SK-N-SH (cell line): ENCODE data around the gene ARHGAP42. TPM values are rescaled to one million over a fixed set of nuclear protein-coding genes. Genes with fewer than 3 reads are reported as not detected.

Source experiments
- CTCF ChIA-PET: fragments of 300-600, 350-600 bp; formaldehyde crosslinking; extraction: SDS; loops from one replicate; lab custom pipeline; 2021; lab: Yijun Ruan, JAX
- POLR2A ChIA-PET: fragments of 350-600 bp; sonication (Branson Sonifier 250); formaldehyde crosslinking; extraction: SDS; loops from one replicate; lab custom pipeline; 2020; ENCODE audit warnings: antibody characterized with exemption, inconsistent platforms; lab: Yijun Ruan, JAX
- DNase-seq: peaks from one replicate; pipeline ENCODE4 v3.0.0; 2012
- H2AFZ ChIP-seq: fragments of 200-600 bp; sonication (generic); 2 replicates; pipeline ENCODE4 v1.8.1; 2016; ENCODE audit warnings: antibody characterized with exemption, mild to moderate bottlenecking, low read depth
- H3F3A ChIP-seq: fragments of 200-600 bp; sonication (generic); replicated peaks from 2 replicates; pipeline ENCODE3; 2016; ENCODE audit warnings: antibody characterized with exemption, mild to moderate bottlenecking; ENCODE audit not compliant: insufficient read depth
- H3K27ac ChIP-seq, 2 experiments: fragments of 200-500 bp in 1 of 2; fragments of 200-600 bp in 1 of 2; sonication (Bioruptor generic) in 1 of 2; sonication (generic), shearing (Covaris generic) in 1 of 2; 2 replicates each; pipeline versions ENCODE4 v1.5.1 to v1.6.1; 2014 to 2016; ENCODE audit warnings: low read depth in 2 of 2, inconsistent platforms in 1 of 2, low read length in 1 of 2, mild to moderate bottlenecking in 1 of 2, mixed read lengths in 1 of 2
- H3K27me3 ChIP-seq: fragments of 200-600 bp; sonication (generic), shearing (Covaris generic); 2 replicates; pipeline ENCODE4 v1.6.1; 2016; ENCODE audit warnings: mixed run types; ENCODE audit not compliant: insufficient read depth
- H3K36me3 ChIP-seq, 2 experiments: fragments of 200-500 bp in 1 of 2; fragments of 200-600 bp in 1 of 2; sonication (Bioruptor generic) in 1 of 2; sonication (generic) in 1 of 2; replicated peaks in 1 of 2; 2 replicates each; pipeline versions ENCODE3 to v1.5.1; 2014 to 2016; ENCODE audit warnings: low read length in 1 of 2, mild to moderate bottlenecking in 1 of 2; ENCODE audit not compliant: insufficient read depth in 2 of 2, control insufficient read depth in 1 of 2
- H3K4me1 ChIP-seq, 2 experiments: fragments of 200-500 bp in 1 of 2; fragments of 200-600 bp in 1 of 2; sonication (Bioruptor generic) in 1 of 2; sonication (generic), shearing (Covaris generic) in 1 of 2; 2 replicates each; pipeline versions ENCODE4 v1.5.1 to v1.6.1; 2014 to 2016; ENCODE audit warnings: low read depth in 1 of 2, low read length in 1 of 2, mixed run types in 1 of 2; ENCODE audit not compliant: insufficient read depth in 2 of 2, control insufficient read depth in 1 of 2
- H3K4me2 ChIP-seq: fragments of 200-600 bp; sonication (generic), shearing (Covaris generic); 2 replicates; pipeline ENCODE4 v1.6.1; 2017; ENCODE audit warnings: mixed run types
- H3K4me3 ChIP-seq, 2 experiments: fragments of 200-500 bp in 1 of 2; fragments of 200-600 bp in 1 of 2; sonication (Bioruptor generic) in 1 of 2; sonication (generic), shearing (Covaris generic) in 1 of 2; 2 replicates each; pipeline versions ENCODE4 v1.5.1 to v1.8.1; 2014 to 2016; ENCODE audit warnings: low read depth in 2 of 2, inconsistent platforms in 1 of 2, low read length in 1 of 2, mild to moderate bottlenecking in 1 of 2, mixed read lengths in 1 of 2, moderate library complexity in 1 of 2
- H3K79me2 ChIP-seq: fragments of 200-600 bp; sonication (generic); 2 replicates; pipeline ENCODE4 v1.8.1; 2017; ENCODE audit warnings: mild to moderate bottlenecking; ENCODE audit not compliant: insufficient read depth
- H3K9ac ChIP-seq: fragments of 200-600 bp; sonication (generic); 2 replicates; pipeline ENCODE4 v1.6.1; 2017; ENCODE audit warnings: mixed run types
- H3K9me2 ChIP-seq: fragments of 200-600 bp; sonication (generic); 2 replicates; pipeline ENCODE4 v1.6.1; 2017; ENCODE audit warnings: mixed run types
- H3K9me3 ChIP-seq: fragments of 200-600 bp; sonication (generic); 2 replicates; pipeline ENCODE4 v1.6.1; 2017; ENCODE audit warnings: mixed run types, mild to moderate bottlenecking, moderate library complexity
- H4K20me1 ChIP-seq: fragments of 200-600 bp; sonication (generic); 2 replicates; pipeline ENCODE4 v1.6.1; 2017; ENCODE audit warnings: mild to moderate bottlenecking, mixed run types; ENCODE audit not compliant: insufficient read depth
- POLR2AphosphoS5 ChIP-seq: IDR thresholded peaks from 2 replicates; pipeline ENCODE4 v1.6.1; 2012; ENCODE audit warnings: low read depth, low read length
- RAD21 ChIP-seq: IDR thresholded peaks from 2 replicates; pipeline ENCODE4 v1.6.1; 2012; ENCODE audit warnings: mild to moderate bottlenecking, low read length
- SIN3A ChIP-seq: IDR thresholded peaks from 2 replicates; pipeline ENCODE4 v1.6.1; 2012; ENCODE audit warnings: low read depth, mild to moderate bottlenecking, low read length, moderate library complexity, borderline replicate concordance
- TAF1 ChIP-seq: IDR thresholded peaks from 2 replicates; pipeline ENCODE4 v1.6.1; 2012; ENCODE audit warnings: low read depth, mild to moderate bottlenecking, low read length, moderate library complexity, borderline replicate concordance
- TEAD4 ChIP-seq: IDR thresholded peaks from 2 replicates; pipeline ENCODE4 v1.4.0; 2012; ENCODE audit warnings: mild to moderate bottlenecking, borderline replicate concordance; ENCODE audit not compliant: insufficient read depth
- WGBS: methylation state at CpG from one replicate; pipeline ENCODE4 v1.1.6; 2017; ENCODE audit warnings: low lambda C conversion rate; 5-methylcytosine and 5-hydroxymethylcytosine counted together
- polyA plus RNA-seq, 3 experiments: library from polyadenylated mRNA; depleted of rRNA; stranded (reverse); fragments of >200 nt; gene quantifications; 2 replicates each; pipeline ENCODE4 v1.2.3, GENCODE V29; 2012
- TF ChIP-seq, protein P1 (sequence below): IDR thresholded peaks from 2 replicates; pipeline ENCODE4 v1.4.0; 2012; ENCODE audit warnings: low read depth
- TF ChIP-seq, protein P2 (sequence below): IDR thresholded peaks from 2 replicates; pipeline ENCODE4; 2012
- TF ChIP-seq, protein P3 (sequence below): IDR thresholded peaks from 2 replicates; pipeline ENCODE4 v1.4.0; 2012; ENCODE audit warnings: low read depth, borderline replicate concordance
- TF ChIP-seq, protein P4 (sequence below): fragments of 150-350 bp; IDR thresholded peaks from 2 replicates; pipeline ENCODE4 v1.6.1; 2017; ENCODE audit warnings: antibody characterized with exemption, low read length, low read depth, borderline replicate concordance
- TF ChIP-seq, protein P5 (sequence below): IDR thresholded peaks from 2 replicates; pipeline ENCODE4 v1.4.0; 2012; ENCODE audit warnings: low read depth, borderline replicate concordance
- TF ChIP-seq, protein P6 (sequence below): IDR thresholded peaks from 2 replicates; pipeline ENCODE4 v1.6.1; 2012; ENCODE audit warnings: mild to moderate bottlenecking, low read depth, low read length, moderate library complexity

ARHGAP42 gene, protein sequence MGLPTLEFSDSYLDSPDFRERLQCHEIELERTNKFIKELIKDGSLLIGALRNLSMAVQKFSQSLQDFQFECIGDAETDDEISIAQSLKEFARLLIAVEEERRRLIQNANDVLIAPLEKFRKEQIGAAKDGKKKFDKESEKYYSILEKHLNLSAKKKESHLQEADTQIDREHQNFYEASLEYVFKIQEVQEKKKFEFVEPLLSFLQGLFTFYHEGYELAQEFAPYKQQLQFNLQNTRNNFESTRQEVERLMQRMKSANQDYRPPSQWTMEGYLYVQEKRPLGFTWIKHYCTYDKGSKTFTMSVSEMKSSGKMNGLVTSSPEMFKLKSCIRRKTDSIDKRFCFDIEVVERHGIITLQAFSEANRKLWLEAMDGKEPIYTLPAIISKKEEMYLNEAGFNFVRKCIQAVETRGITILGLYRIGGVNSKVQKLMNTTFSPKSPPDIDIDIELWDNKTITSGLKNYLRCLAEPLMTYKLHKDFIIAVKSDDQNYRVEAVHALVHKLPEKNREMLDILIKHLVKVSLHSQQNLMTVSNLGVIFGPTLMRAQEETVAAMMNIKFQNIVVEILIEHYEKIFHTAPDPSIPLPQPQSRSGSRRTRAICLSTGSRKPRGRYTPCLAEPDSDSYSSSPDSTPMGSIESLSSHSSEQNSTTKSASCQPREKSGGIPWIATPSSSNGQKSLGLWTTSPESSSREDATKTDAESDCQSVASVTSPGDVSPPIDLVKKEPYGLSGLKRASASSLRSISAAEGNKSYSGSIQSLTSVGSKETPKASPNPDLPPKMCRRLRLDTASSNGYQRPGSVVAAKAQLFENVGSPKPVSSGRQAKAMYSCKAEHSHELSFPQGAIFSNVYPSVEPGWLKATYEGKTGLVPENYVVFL
- 0.02 and 0.05 TPM in 2 replicates for polyA plus RNA-seq (2012; rRNA removed)
- polyA plus RNA-seq (2012; cell fraction: cytosol; rRNA removed) = 0.03 and 0.04 TPM in 2 replicates
- polyA plus RNA-seq (2012; cell fraction: nucleus; rRNA removed) = 0.04 TPM in 1 of 2 replicates, not detected in the other

DNA sequence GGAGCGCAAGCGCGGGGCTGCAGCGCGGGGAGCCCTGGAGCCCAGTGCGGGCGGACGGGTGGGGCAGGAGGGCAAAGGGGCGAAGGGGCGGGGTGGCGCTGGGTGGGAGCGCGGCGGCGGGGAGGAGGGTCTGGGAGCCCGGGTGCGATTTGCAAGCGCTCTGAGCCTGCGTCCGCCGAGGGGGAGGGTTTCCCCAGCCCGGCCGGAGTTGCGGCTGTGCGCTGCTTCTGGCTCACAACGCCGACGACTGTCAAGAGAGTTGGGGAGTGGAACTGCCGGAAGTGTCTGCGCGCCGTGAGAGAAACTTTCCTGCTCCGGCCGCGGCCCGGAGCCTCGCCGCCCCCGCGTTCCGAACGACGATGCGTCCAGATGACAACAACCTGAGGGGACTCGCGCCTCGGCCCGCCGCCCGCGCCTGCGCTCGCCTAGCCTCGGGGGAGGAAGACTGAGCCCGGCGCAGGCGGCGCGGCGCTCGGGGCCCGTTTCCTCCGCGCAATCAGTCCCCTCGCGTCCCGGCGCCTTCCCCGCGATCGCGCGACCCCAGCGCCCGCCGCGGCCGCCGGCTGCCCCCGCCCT is at the start of gene ARHGAP42:
ARHGAP42 (plus strand) TSS at position 235 of the 576 bp plus-strand sequence. CDS start 391 bp downstream, outside the sequence.
- Histone ChIP-seq H3K4me3 (peak within 1 kb of the TSS; percentile 47 to 85), H3K9me3 (no peaks in the 10 kb centered on the region), H2AFZ (peak within 1 kb of the TSS; percentile 95), H3K27me3 (peaks cover 28% of the 10 kb centered on the region; the same call in 1 of the 2 replicates), H3K79me2 (no peaks in the 10 kb centered on the region), H4K20me1 (no peaks in the 10 kb centered on the region), H3K36me3 (no peaks in the 10 kb centered on the region), H3K9ac (no peak within 1 kb of the TSS), H3K4me2 (peak within 1 kb of the TSS; percentile 88), H3F3A (peaks cover 5% of the 10 kb centered on the region), H3K9me2 (no peaks in the 10 kb centered on the region), H3K27ac (no peak within 1 kb of the TSS), H3K4me1 (no peaks in the 10 kb centered on the region; a peak in 1 of 4 replicates)
- TF ChIP-seq, protein P1, sequence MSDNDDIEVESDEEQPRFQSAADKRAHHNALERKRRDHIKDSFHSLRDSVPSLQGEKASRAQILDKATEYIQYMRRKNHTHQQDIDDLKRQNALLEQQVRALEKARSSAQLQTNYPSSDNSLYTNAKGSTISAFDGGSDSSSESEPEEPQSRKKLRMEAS = no peak
- TF ChIP-seq, protein P2, sequence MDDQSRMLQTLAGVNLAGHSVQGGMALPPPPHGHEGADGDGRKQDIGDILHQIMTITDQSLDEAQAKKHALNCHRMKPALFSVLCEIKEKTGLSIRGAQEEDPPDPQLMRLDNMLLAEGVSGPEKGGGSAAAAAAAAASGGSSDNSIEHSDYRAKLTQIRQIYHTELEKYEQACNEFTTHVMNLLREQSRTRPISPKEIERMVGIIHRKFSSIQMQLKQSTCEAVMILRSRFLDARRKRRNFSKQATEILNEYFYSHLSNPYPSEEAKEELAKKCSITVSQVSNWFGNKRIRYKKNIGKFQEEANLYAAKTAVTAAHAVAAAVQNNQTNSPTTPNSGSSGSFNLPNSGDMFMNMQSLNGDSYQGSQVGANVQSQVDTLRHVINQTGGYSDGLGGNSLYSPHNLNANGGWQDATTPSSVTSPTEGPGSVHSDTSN = no peak
- TF ChIP-seq RAD21 (no peak), TEAD4 (no peak), POLR2AphosphoS5 (no peak), SIN3A (no peak), TAF1 (no peak)
- TF ChIP-seq, protein P3, sequence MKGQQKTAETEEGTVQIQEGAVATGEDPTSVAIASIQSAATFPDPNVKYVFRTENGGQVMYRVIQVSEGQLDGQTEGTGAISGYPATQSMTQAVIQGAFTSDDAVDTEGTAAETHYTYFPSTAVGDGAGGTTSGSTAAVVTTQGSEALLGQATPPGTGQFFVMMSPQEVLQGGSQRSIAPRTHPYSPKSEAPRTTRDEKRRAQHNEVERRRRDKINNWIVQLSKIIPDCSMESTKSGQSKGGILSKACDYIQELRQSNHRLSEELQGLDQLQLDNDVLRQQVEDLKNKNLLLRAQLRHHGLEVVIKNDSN = no peak
- TF ChIP-seq, protein P4, sequence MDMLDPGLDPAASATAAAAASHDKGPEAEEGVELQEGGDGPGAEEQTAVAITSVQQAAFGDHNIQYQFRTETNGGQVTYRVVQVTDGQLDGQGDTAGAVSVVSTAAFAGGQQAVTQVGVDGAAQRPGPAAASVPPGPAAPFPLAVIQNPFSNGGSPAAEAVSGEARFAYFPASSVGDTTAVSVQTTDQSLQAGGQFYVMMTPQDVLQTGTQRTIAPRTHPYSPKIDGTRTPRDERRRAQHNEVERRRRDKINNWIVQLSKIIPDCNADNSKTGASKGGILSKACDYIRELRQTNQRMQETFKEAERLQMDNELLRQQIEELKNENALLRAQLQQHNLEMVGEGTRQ = no peak
- TF ChIP-seq, protein P5, sequence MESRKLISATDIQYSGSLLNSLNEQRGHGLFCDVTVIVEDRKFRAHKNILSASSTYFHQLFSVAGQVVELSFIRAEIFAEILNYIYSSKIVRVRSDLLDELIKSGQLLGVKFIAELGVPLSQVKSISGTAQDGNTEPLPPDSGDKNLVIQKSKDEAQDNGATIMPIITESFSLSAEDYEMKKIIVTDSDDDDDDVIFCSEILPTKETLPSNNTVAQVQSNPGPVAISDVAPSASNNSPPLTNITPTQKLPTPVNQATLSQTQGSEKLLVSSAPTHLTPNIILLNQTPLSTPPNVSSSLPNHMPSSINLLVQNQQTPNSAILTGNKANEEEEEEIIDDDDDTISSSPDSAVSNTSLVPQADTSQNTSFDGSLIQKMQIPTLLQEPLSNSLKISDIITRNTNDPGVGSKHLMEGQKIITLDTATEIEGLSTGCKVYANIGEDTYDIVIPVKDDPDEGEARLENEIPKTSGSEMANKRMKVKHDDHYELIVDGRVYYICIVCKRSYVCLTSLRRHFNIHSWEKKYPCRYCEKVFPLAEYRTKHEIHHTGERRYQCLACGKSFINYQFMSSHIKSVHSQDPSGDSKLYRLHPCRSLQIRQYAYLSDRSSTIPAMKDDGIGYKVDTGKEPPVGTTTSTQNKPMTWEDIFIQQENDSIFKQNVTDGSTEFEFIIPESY = no peak
- TF ChIP-seq, protein P6, sequence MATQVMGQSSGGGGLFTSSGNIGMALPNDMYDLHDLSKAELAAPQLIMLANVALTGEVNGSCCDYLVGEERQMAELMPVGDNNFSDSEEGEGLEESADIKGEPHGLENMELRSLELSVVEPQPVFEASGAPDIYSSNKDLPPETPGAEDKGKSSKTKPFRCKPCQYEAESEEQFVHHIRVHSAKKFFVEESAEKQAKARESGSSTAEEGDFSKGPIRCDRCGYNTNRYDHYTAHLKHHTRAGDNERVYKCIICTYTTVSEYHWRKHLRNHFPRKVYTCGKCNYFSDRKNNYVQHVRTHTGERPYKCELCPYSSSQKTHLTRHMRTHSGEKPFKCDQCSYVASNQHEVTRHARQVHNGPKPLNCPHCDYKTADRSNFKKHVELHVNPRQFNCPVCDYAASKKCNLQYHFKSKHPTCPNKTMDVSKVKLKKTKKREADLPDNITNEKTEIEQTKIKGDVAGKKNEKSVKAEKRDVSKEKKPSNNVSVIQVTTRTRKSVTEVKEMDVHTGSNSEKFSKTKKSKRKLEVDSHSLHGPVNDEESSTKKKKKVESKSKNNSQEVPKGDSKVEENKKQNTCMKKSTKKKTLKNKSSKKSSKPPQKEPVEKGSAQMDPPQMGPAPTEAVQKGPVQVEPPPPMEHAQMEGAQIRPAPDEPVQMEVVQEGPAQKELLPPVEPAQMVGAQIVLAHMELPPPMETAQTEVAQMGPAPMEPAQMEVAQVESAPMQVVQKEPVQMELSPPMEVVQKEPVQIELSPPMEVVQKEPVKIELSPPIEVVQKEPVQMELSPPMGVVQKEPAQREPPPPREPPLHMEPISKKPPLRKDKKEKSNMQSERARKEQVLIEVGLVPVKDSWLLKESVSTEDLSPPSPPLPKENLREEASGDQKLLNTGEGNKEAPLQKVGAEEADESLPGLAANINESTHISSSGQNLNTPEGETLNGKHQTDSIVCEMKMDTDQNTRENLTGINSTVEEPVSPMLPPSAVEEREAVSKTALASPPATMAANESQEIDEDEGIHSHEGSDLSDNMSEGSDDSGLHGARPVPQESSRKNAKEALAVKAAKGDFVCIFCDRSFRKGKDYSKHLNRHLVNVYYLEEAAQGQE = no peak
- CTCF ChIA-PET = interaction anchor here (0.6 to 1.0 kb wide), 2 partner anchors 21 to 26 kb away, joined by 3 to 4 read pairs; no protein-coding TSS in a partner anchor
- DNase-seq = peak; percentile 42
- 0% methylated on average over 11 of the region's 80 CpGs for WGBS
- POLR2A ChIA-PET = no interaction called here
